GM12891 (cell line): ENCODE measurements around the gene PET100. TPM values are rescaled to one million over a fixed set of nuclear protein-coding genes. Genes with fewer than 3 reads are reported as not detected.

Source experiments
- DNase-seq: peaks from one replicate; pipeline ENCODE4 v3.0.0; 2011; ENCODE audit warnings: low spot score; ENCODE audit not compliant: insufficient read length
- FAIRE-seq: peaks from 2 replicates; lab custom pipeline; 2011; peaks lifted over from hg19 to GRCh38; lab: Jason Lieb, UNC
- PAX5 ChIP-seq: IDR thresholded peaks from 2 replicates; pipeline ENCODE4 v1.6.1; 2011; ENCODE audit warnings: low read length, moderate library complexity, mild to moderate bottlenecking; ENCODE audit not compliant: insufficient read depth, severe bottlenecking
- POLR2A ChIP-seq: IDR thresholded peaks from 2 replicates; pipeline ENCODE4 v1.6.1; 2011; ENCODE audit warnings: low read depth, low read length, control low read depth
- POLR2AphosphoS5 ChIP-seq: IDR thresholded peaks from 2 replicates; pipeline ENCODE4 v1.6.1; 2011; ENCODE audit warnings: low read depth, low read length, control low read depth
- POU2F2 ChIP-seq: IDR thresholded peaks from 2 replicates; pipeline ENCODE4 v1.6.1; 2011; ENCODE audit warnings: low read depth, mild to moderate bottlenecking, control low read depth, low read length, moderate library complexity
- SPI1 ChIP-seq: IDR thresholded peaks from 2 replicates; pipeline ENCODE4 v1.6.1; 2011; ENCODE audit warnings: low read depth, low read length, control low read depth
- TAF1 ChIP-seq: IDR thresholded peaks from 2 replicates; pipeline ENCODE4 v1.6.1; 2011; ENCODE audit warnings: low read depth, low read length, control low read depth
- polyA plus RNA-seq: library from polyadenylated mRNA; unstranded; fragments of >200 nt; gene quantifications from one replicate; pipeline ENCODE4 v1.2.1, GENCODE V29; 2012; ENCODE audit warnings: low read depth, missing spikeins, inconsistent platforms; ENCODE audit not compliant: missing spikeins

Gene PET100
- polyA plus RNA-seq = 164 TPM

GRCh38 chr19:7629347-7630054, at the start of gene PET100, which contains the start of gene XAB2:
TSS of gene PET100 (plus strand) at chr19:7629793. CDS start at chr19:7629834, 41 bp downstream.
TSS of gene XAB2 (minus strand) at chr19:7629545. CDS start at chr19:7629527, 18 bp downstream.
- FAIRE-seq = peak; percentile 100
- DNase-seq = peak; percentile 97
- TF ChIP-seq SPI1 (0 out of 2 replicates have a peak, but pooled peaks have one; percentile 43), POLR2A (peak; percentile 51; the same call in 1 of the 2 replicates), POLR2AphosphoS5 (peak; percentile 70; the same call in 1 of the 2 replicates), PAX5 (no peak), TAF1 (peak; percentile 69; the same call in 1 of the 2 replicates), POU2F2 (peak; percentile 36; the same call in 1 of the 2 replicates)

- DNase-seq (no peak), FAIRE-seq (no peak)
- TF ChIP-seq POLR2AphosphoS5 (no peak), POU2F2 (no peak), PAX5 (no peak), SPI1 (no peak), TAF1 (no peak), POLR2A (no peak)
These were observed 47.1 kb upstream of the PET100 start for GRCh38 chr19:7582446-7582845.

- FAIRE-seq = no peak
- no peak for DNase-seq
- TF ChIP-seq SPI1 = no peak
- TF ChIP-seq TAF1 = no peak
- TF ChIP-seq POLR2AphosphoS5 = no peak
- TF ChIP-seq POLR2A = no peak
- no peak for TF ChIP-seq POU2F2
- no peak for TF ChIP-seq PAX5
These were observed 39.8 kb upstream of the PET100 start for GRCh38 chr19:7589822-7590221.

- TF ChIP-seq POLR2AphosphoS5 (no peak), SPI1 (no peak), POU2F2 (no peak), POLR2A (no peak), TAF1 (no peak), PAX5 (no peak)
- DNase-seq (no peak), FAIRE-seq (no peak)
These were observed 39.3 kb upstream of the PET100 start for GRCh38 chr19:7590256-7590655.

GRCh38 chr19:7595466-7596133, 34.0 kb upstream of the PET100 start, which contains the start of gene CAMSAP3:
TSS of gene CAMSAP3 (plus strand) at chr19:7595863. CDS start at chr19:7596003, 140 bp downstream.
- DNase-seq = peak; percentile 82
- FAIRE-seq = peak; percentile 69
- TF ChIP-seq POLR2A = no peak
- no peak for TF ChIP-seq TAF1
- no peak for TF ChIP-seq PAX5
- no peak for TF ChIP-seq POLR2AphosphoS5
- TF ChIP-seq SPI1 = no peak
- TF ChIP-seq POU2F2 = no peak

- no peak for FAIRE-seq
- TF ChIP-seq POLR2A = no peak
- no peak for TF ChIP-seq POU2F2
- TF ChIP-seq SPI1 = no peak
- TF ChIP-seq TAF1 = no peak
- no peak for TF ChIP-seq POLR2AphosphoS5
- TF ChIP-seq PAX5 = no peak
These were observed 33.2 kb upstream of the PET100 start for GRCh38 chr19:7596211-7596937.

GRCh38 chr19:7597689-7598088, 31.9 kb upstream of the PET100 start:
- FAIRE-seq = no peak
- no peak for DNase-seq

More at GRCh38 chr19:7596211-7596937, 33.2 kb upstream of the PET100 start:
- DNase-seq = peak; percentile 21

GRCh38 chr19:7598180-7598579, 31.4 kb upstream of the PET100 start:
- no peak for DNase-seq
- TF ChIP-seq POU2F2 = no peak
- no peak for TF ChIP-seq POLR2A
- no peak for TF ChIP-seq POLR2AphosphoS5
- no peak for TF ChIP-seq SPI1
- TF ChIP-seq TAF1 = no peak
- TF ChIP-seq PAX5 = no peak
- no peak for FAIRE-seq

More at GRCh38 chr19:7597689-7598088, 31.9 kb upstream of the PET100 start:
- TF ChIP-seq POLR2A (no peak), POLR2AphosphoS5 (no peak), POU2F2 (no peak), TAF1 (no peak), PAX5 (no peak), SPI1 (no peak)

- no peak for TF ChIP-seq POU2F2
- no peak for TF ChIP-seq POLR2AphosphoS5
- no peak for TF ChIP-seq POLR2A
- FAIRE-seq (no peak), DNase-seq (no peak)
These were observed 28.9 kb upstream of the PET100 start for GRCh38 chr19:7600721-7601120.
